IMR-90 (cell line): Measurements from ENCODE around the gene UBXN6.

ENCODE experiments used
- CTCF ChIP-seq: conservative IDR thresholded peaks from 2 replicates; pipeline ENCODE4 v1.5.1; 2012; ENCODE audit warnings: mild to moderate bottlenecking, low read depth, low read length, improper control_type of control experiment
- MAZ ChIP-seq: IDR thresholded peaks from 2 replicates; pipeline ENCODE4 v1.6.1; 2012; ENCODE audit warnings: low read depth, mild to moderate bottlenecking, low read length, improper control_type of control experiment, moderate library complexity, borderline replicate concordance
- NFE2L2 ChIP-seq: fragments of 150-350 bp; IDR thresholded peaks from 2 replicates; pipeline ENCODE4 v1.6.1; 2016; ENCODE audit warnings: low read depth, mild to moderate bottlenecking, low read length
- POLR2A ChIP-seq: IDR thresholded peaks from 2 replicates; pipeline ENCODE4 v1.6.1; 2012; ENCODE audit warnings: mild to moderate bottlenecking, low read depth, low read length
- RAD21 ChIP-seq: IDR thresholded peaks from 2 replicates; pipeline ENCODE4 v1.6.1; 2012; ENCODE audit warnings: low read length, improper control_type of control experiment
- RFX5 ChIP-seq: IDR thresholded peaks from 2 replicates; pipeline ENCODE4 v1.8.0; 2012; ENCODE audit warnings: low read depth, mild to moderate bottlenecking, low read length, moderate library complexity

- TF ChIP-seq CTCF (no peak), MAZ (no peak), NFE2L2 (no peak), POLR2A (no peak), RFX5 (no peak), RAD21 (no peak)
Observed at GRCh38 chr19:4503825-4504170, 46.2 kb upstream of the UBXN6 start.
